SK-N-SH (cell line): ENCODE measurements around the gene AHNAK. TPM values are rescaled to one million over a fixed set of nuclear protein-coding genes. Genes with fewer than 3 reads are reported as not detected.

Experiments used
- CTCF ChIA-PET: fragments of 300-600, 350-600 bp; formaldehyde crosslinking; extraction: SDS; loops from one replicate; lab custom pipeline; 2021; lab: Yijun Ruan, JAX
- POLR2A ChIA-PET: fragments of 350-600 bp; sonication (Branson Sonifier 250); formaldehyde crosslinking; extraction: SDS; loops from one replicate; lab custom pipeline; 2020; ENCODE audit warnings: antibody characterized with exemption, inconsistent platforms; lab: Yijun Ruan, JAX
- DNase-seq: peaks from one replicate; pipeline ENCODE4 v3.0.0; 2012
- H2AFZ ChIP-seq: fragments of 200-600 bp; sonication (generic); 2 replicates; pipeline ENCODE4 v1.8.1; 2016; ENCODE audit warnings: antibody characterized with exemption, mild to moderate bottlenecking, low read depth
- H3F3A ChIP-seq: fragments of 200-600 bp; sonication (generic); replicated peaks from 2 replicates; pipeline ENCODE3; 2016; ENCODE audit warnings: antibody characterized with exemption, mild to moderate bottlenecking; ENCODE audit not compliant: insufficient read depth
- H3K27ac ChIP-seq, 2 experiments: fragments of 200-500 bp in 1 of 2; fragments of 200-600 bp in 1 of 2; sonication (Bioruptor generic) in 1 of 2; sonication (generic), shearing (Covaris generic) in 1 of 2; 2 replicates each; pipeline versions ENCODE4 v1.5.1 to v1.6.1; 2014 to 2016; ENCODE audit warnings: low read depth in 2 of 2, inconsistent platforms in 1 of 2, low read length in 1 of 2, mild to moderate bottlenecking in 1 of 2, mixed read lengths in 1 of 2
- H3K27me3 ChIP-seq: fragments of 200-600 bp; sonication (generic), shearing (Covaris generic); 2 replicates; pipeline ENCODE4 v1.6.1; 2016; ENCODE audit warnings: mixed run types; ENCODE audit not compliant: insufficient read depth
- H3K36me3 ChIP-seq, 2 experiments: fragments of 200-500 bp in 1 of 2; fragments of 200-600 bp in 1 of 2; sonication (Bioruptor generic) in 1 of 2; sonication (generic) in 1 of 2; replicated peaks in 1 of 2; 2 replicates each; pipeline versions ENCODE3 to v1.5.1; 2014 to 2016; ENCODE audit warnings: low read length in 1 of 2, mild to moderate bottlenecking in 1 of 2; ENCODE audit not compliant: insufficient read depth in 2 of 2, control insufficient read depth in 1 of 2
- H3K4me1 ChIP-seq, 2 experiments: fragments of 200-500 bp in 1 of 2; fragments of 200-600 bp in 1 of 2; sonication (Bioruptor generic) in 1 of 2; sonication (generic), shearing (Covaris generic) in 1 of 2; 2 replicates each; pipeline versions ENCODE4 v1.5.1 to v1.6.1; 2014 to 2016; ENCODE audit warnings: low read depth in 1 of 2, low read length in 1 of 2, mixed run types in 1 of 2; ENCODE audit not compliant: insufficient read depth in 2 of 2, control insufficient read depth in 1 of 2
- H3K4me2 ChIP-seq: fragments of 200-600 bp; sonication (generic), shearing (Covaris generic); 2 replicates; pipeline ENCODE4 v1.6.1; 2017; ENCODE audit warnings: mixed run types
- H3K4me3 ChIP-seq, 2 experiments: fragments of 200-500 bp in 1 of 2; fragments of 200-600 bp in 1 of 2; sonication (Bioruptor generic) in 1 of 2; sonication (generic), shearing (Covaris generic) in 1 of 2; 2 replicates each; pipeline versions ENCODE4 v1.5.1 to v1.8.1; 2014 to 2016; ENCODE audit warnings: low read depth in 2 of 2, inconsistent platforms in 1 of 2, low read length in 1 of 2, mild to moderate bottlenecking in 1 of 2, mixed read lengths in 1 of 2, moderate library complexity in 1 of 2
- H3K79me2 ChIP-seq: fragments of 200-600 bp; sonication (generic); 2 replicates; pipeline ENCODE4 v1.8.1; 2017; ENCODE audit warnings: mild to moderate bottlenecking; ENCODE audit not compliant: insufficient read depth
- H3K9ac ChIP-seq: fragments of 200-600 bp; sonication (generic); 2 replicates; pipeline ENCODE4 v1.6.1; 2017; ENCODE audit warnings: mixed run types
- H3K9me2 ChIP-seq: fragments of 200-600 bp; sonication (generic); 2 replicates; pipeline ENCODE4 v1.6.1; 2017; ENCODE audit warnings: mixed run types
- H3K9me3 ChIP-seq: fragments of 200-600 bp; sonication (generic); 2 replicates; pipeline ENCODE4 v1.6.1; 2017; ENCODE audit warnings: mixed run types, mild to moderate bottlenecking, moderate library complexity
- H4K20me1 ChIP-seq: fragments of 200-600 bp; sonication (generic); 2 replicates; pipeline ENCODE4 v1.6.1; 2017; ENCODE audit warnings: mild to moderate bottlenecking, mixed run types; ENCODE audit not compliant: insufficient read depth
- CHD2 ChIP-seq: fragments of 150-350 bp; IDR thresholded peaks from 2 replicates; pipeline ENCODE4 v1.6.1; 2018; ENCODE audit warnings: low read length; ENCODE audit not compliant: partially characterized antibody
- EP300 ChIP-seq, 2 experiments: IDR thresholded peaks; 2 replicates each; pipeline versions ENCODE4 v1.4.0 to v1.6.1; 2012; ENCODE audit warnings: borderline replicate concordance in 1 of 2, low read depth in 1 of 2, low read length in 1 of 2
- EZH2phosphoT487 ChIP-seq: fragments of 200-600 bp; sonication (generic); IDR thresholded peaks from 2 replicates; pipeline ENCODE4 v1.6.1; 2017; ENCODE audit warnings: low read depth, mixed run types, mild to moderate bottlenecking, antibody characterized with exemption, moderate library complexity, borderline replicate concordance
- GABPA ChIP-seq: IDR thresholded peaks from 2 replicates; pipeline ENCODE4 v1.4.0; 2012; ENCODE audit warnings: low read depth, mild to moderate bottlenecking
- GATA2 ChIP-seq: sonication (generic); formaldehyde crosslinking; IDR thresholded peaks from 2 replicates; pipeline ENCODE4 v1.5.0; 2020; ENCODE audit warnings: mild to moderate bottlenecking, missing genetic modification reagents
- JUND ChIP-seq: IDR thresholded peaks from 2 replicates; pipeline ENCODE4 v1.4.0; 2012
- MEF2A ChIP-seq: IDR thresholded peaks from 2 replicates; pipeline ENCODE4 v1.4.0; 2012; ENCODE audit warnings: low read depth, borderline replicate concordance
- RAD21 ChIP-seq: IDR thresholded peaks from 2 replicates; pipeline ENCODE4 v1.6.1; 2012; ENCODE audit warnings: mild to moderate bottlenecking, low read length
- RCOR1 ChIP-seq: fragments of 150-350 bp; IDR thresholded peaks from 2 replicates; pipeline ENCODE4 v1.6.1; 2017; ENCODE audit warnings: antibody characterized with exemption, low read length
- RXRA ChIP-seq: IDR thresholded peaks from 2 replicates; pipeline ENCODE4 v1.4.0; 2012; ENCODE audit warnings: low read depth, mild to moderate bottlenecking, borderline replicate concordance
- YY1 ChIP-seq: IDR thresholded peaks from 2 replicates; pipeline ENCODE4 v1.4.0; 2012; ENCODE audit warnings: low read depth, mild to moderate bottlenecking
- WGBS: methylation state at CpG from one replicate; pipeline ENCODE4 v1.1.6; 2017; ENCODE audit warnings: low lambda C conversion rate; 5-methylcytosine and 5-hydroxymethylcytosine counted together
- polyA plus RNA-seq, 3 experiments: library from polyadenylated mRNA; depleted of rRNA; stranded (reverse); fragments of >200 nt; gene quantifications; 2 replicates each; pipeline ENCODE4 v1.2.3, GENCODE V29; 2012
- TF ChIP-seq, protein P1 (sequence below): fragments of 150-350 bp; IDR thresholded peaks from 2 replicates; pipeline ENCODE4 v1.6.1; 2016; ENCODE audit warnings: mild to moderate bottlenecking, low read depth, low read length
- TF ChIP-seq, protein P2 (sequence below): fragments of 200-600 bp; sonication (generic); IDR thresholded peaks from 2 replicates; pipeline ENCODE4 v1.6.1; 2017; ENCODE audit warnings: antibody characterized with exemption, mild to moderate bottlenecking, moderate library complexity
- TF ChIP-seq, protein P3 (sequence below): IDR thresholded peaks from 2 replicates; pipeline ENCODE4 v1.4.0; 2012; ENCODE audit warnings: low read depth, borderline replicate concordance

The AHNAK gene
- polyA plus RNA-seq, 1 of the 3 experiments (the other 2 are of a cell fraction): 57.8 TPM

DNA sequence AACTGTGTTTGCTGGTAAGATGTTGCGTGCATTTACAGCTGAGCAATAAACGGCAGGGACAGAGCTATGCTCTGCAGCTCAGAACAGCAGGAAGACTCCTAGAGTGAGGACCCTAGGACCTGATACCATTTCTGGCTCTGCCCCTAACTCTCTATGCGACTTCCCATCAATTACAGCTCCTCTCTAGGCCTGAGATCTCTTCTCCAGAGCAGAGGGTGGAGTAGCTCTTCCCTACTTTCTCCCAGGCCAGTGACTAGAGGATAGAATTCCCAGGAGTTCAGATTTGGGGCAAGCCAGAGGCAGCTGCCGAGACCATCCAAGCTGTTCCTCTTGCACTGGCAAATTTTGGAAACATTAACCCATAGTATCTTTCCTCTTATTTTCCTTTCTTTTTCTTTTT is 140.6 kb downstream of the AHNAK start:
- Histone ChIP-seq H3K4me2 (no peak overlapping the region), H3K9me2 (no peaks in the 10 kb centered on the region), H3K27me3 (no peaks in the 10 kb centered on the region), H3K79me2 (no peaks in the 10 kb centered on the region), H4K20me1 (no peaks in the 10 kb centered on the region), H2AFZ (no peak overlapping the region), H3K9ac (no peak overlapping the region), H3K4me1 (peaks cover 2 to 20% of the 10 kb centered on the region in 2 experiments; a peak in 3 of 4 replicates), H3K27ac (no peak overlapping the region), H3K9me3 (no peaks in the 10 kb centered on the region), H3K36me3 (no peaks in the 10 kb centered on the region), H3F3A (no peaks in the 10 kb centered on the region), H3K4me3 (no peak overlapping the region)
- 84% methylated on average over 4 of the region's 4 CpGs for WGBS
- DNase-seq: no peak
- ChIA-PET POLR2A (no interaction called here), CTCF (interaction anchor here (0.6 to 1.1 kb wide), 4 partner anchors 11 to 137 kb away, joined by 3 read pairs; no protein-coding TSS in a partner anchor)
- TF ChIP-seq RAD21 (no peak), GABPA (no peak), CHD2 (no peak), MEF2A (no peak), EP300 (IDR thresholded peaks at IDR 0.05; ENCODE audit: borderline replicate concordance in 1 of 2, low read depth in 1 of 2, low read length in 1 of 2) (no peak)
- TF ChIP-seq, protein P1, sequence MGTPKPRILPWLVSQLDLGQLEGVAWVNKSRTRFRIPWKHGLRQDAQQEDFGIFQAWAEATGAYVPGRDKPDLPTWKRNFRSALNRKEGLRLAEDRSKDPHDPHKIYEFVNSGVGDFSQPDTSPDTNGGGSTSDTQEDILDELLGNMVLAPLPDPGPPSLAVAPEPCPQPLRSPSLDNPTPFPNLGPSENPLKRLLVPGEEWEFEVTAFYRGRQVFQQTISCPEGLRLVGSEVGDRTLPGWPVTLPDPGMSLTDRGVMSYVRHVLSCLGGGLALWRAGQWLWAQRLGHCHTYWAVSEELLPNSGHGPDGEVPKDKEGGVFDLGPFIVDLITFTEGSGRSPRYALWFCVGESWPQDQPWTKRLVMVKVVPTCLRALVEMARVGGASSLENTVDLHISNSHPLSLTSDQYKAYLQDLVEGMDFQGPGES: no peak

DNA sequence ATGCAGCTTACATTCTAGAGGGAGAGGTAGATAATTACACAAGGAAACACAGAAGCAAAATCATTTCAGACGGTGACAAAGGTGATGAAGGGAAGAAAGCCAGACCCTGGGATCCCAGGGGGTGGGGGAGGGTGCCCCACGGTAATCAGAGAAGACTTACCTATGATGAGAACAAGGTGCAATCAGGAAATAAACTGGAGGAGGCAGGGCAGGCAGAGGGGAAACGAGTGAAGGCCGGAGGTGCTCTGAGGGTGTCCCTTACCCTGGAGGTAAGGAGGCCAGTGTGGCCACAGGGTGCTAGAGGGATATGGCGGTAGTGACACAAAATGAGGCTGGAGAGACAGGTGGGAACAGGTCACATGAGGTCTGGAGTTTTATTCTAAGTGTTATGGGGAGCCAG is 141.7 kb downstream of the AHNAK start:
- no peak for DNase-seq
- Histone ChIP-seq H4K20me1 (no peaks in the 10 kb centered on the region), H3K27me3 (no peaks in the 10 kb centered on the region), H3K27ac (no peak overlapping the region), H3K79me2 (no peaks in the 10 kb centered on the region), H3K4me1 (peaks cover 12 to 25% of the 10 kb centered on the region in 2 experiments; a peak in 3 of 4 replicates), H3K4me3 (no peak overlapping the region), H3K9me2 (no peaks in the 10 kb centered on the region), H3K36me3 (no peaks in the 10 kb centered on the region), H3K9ac (no peak overlapping the region), H3F3A (peaks cover 7% of the 10 kb centered on the region), H3K9me3 (no peaks in the 10 kb centered on the region), H2AFZ (no peak overlapping the region), H3K4me2 (no peak overlapping the region)
- ChIA-PET CTCF (interaction anchor here (1.0 to 5.5 kb wide), 3 partner anchors 11 to 25 kb away, joined by 3 to 39 read pairs (median 3); no protein-coding TSS in a partner anchor), POLR2A (no interaction called here)
- WGBS: 82% methylated on average over 5 of the region's 5 CpGs
- no peak for TF ChIP-seq RXRA
- TF ChIP-seq EP300 (IDR thresholded peaks at IDR 0.05; ENCODE audit: borderline replicate concordance in 1 of 2, low read depth in 1 of 2, low read length in 1 of 2): no peak
- no peak for TF ChIP-seq MEF2A
- no peak for TF ChIP-seq JUND
- TF ChIP-seq EZH2phosphoT487: no peak
- TF ChIP-seq, protein P2, sequence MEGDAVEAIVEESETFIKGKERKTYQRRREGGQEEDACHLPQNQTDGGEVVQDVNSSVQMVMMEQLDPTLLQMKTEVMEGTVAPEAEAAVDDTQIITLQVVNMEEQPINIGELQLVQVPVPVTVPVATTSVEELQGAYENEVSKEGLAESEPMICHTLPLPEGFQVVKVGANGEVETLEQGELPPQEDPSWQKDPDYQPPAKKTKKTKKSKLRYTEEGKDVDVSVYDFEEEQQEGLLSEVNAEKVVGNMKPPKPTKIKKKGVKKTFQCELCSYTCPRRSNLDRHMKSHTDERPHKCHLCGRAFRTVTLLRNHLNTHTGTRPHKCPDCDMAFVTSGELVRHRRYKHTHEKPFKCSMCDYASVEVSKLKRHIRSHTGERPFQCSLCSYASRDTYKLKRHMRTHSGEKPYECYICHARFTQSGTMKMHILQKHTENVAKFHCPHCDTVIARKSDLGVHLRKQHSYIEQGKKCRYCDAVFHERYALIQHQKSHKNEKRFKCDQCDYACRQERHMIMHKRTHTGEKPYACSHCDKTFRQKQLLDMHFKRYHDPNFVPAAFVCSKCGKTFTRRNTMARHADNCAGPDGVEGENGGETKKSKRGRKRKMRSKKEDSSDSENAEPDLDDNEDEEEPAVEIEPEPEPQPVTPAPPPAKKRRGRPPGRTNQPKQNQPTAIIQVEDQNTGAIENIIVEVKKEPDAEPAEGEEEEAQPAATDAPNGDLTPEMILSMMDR: no peak
- no peak for TF ChIP-seq GABPA
- no peak for TF ChIP-seq GATA2 (CRISPR knock-in tag)
- no peak for TF ChIP-seq CHD2
- TF ChIP-seq, protein P3, sequence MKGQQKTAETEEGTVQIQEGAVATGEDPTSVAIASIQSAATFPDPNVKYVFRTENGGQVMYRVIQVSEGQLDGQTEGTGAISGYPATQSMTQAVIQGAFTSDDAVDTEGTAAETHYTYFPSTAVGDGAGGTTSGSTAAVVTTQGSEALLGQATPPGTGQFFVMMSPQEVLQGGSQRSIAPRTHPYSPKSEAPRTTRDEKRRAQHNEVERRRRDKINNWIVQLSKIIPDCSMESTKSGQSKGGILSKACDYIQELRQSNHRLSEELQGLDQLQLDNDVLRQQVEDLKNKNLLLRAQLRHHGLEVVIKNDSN: no peak
- TF ChIP-seq YY1: no peak
- TF ChIP-seq RCOR1: no peak
